Measurements from ENCODE around the gene CARD11.

Gene CARD11

DNA sequence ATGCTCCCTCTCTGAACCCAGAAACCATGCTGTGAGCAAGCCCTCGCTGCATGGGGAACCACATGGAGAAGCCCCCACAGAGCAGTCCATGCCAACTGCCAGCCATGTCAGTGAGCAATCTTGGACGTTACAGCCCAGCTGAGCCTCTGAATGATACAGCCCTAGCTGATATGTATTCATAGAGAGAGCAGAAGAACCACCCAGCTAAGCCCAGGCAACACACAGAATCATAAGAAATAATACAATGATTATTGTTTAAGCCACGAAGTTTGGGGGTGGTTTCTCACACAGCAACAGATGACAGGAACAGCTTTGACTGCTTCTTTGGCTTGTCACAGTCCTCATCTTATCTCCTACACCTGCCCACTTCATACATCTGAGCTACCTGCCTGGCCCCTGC, 32.5 kb upstream of the CARD11 start:
- TF ChIP-seq MYC (IDR thresholded peaks at IDR 0.05; ENCODE audit: low read depth, low read length) (no peak), POLR2A (IDR thresholded peaks at IDR 0.05; ENCODE audit: extremely low read depth, insufficient read length) (no peak)
- TF ChIP-seq, protein P1, sequence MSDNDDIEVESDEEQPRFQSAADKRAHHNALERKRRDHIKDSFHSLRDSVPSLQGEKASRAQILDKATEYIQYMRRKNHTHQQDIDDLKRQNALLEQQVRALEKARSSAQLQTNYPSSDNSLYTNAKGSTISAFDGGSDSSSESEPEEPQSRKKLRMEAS (IDR thresholded peaks at IDR 0.05; ENCODE audit: low read depth, low read length), result no peak
- TF ChIP-seq, protein P2, sequence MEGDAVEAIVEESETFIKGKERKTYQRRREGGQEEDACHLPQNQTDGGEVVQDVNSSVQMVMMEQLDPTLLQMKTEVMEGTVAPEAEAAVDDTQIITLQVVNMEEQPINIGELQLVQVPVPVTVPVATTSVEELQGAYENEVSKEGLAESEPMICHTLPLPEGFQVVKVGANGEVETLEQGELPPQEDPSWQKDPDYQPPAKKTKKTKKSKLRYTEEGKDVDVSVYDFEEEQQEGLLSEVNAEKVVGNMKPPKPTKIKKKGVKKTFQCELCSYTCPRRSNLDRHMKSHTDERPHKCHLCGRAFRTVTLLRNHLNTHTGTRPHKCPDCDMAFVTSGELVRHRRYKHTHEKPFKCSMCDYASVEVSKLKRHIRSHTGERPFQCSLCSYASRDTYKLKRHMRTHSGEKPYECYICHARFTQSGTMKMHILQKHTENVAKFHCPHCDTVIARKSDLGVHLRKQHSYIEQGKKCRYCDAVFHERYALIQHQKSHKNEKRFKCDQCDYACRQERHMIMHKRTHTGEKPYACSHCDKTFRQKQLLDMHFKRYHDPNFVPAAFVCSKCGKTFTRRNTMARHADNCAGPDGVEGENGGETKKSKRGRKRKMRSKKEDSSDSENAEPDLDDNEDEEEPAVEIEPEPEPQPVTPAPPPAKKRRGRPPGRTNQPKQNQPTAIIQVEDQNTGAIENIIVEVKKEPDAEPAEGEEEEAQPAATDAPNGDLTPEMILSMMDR (IDR thresholded peaks at IDR 0.05; ENCODE audit: low read depth, low read length), result no peak

DNA sequence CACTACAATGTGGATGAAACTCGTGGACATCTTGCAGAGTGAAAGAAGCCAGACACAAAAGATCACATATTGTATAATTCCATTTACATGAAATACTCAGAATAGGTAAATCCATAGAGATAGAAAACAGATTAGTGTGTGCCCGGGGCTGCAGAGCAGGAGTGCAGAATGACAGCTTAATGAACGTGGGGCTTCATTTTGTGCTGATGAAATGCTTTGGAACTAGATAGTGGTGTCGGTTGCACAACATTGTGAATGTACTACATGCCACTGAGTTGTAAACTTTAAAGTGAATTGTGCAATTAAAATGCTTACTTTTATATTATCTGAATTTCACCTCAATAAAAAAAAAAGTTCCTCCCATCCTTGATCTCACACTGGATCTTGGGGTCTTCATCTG, 31.8 kb upstream of the CARD11 start:
- DNase-seq (ENCODE audit: low read depth), result no peak
- TF ChIP-seq, protein P1 (IDR thresholded peaks at IDR 0.05; ENCODE audit: low read depth, low read length), result no peak
- no peak for TF ChIP-seq MYC (IDR thresholded peaks at IDR 0.05; ENCODE audit: low read depth, low read length)
- TF ChIP-seq POLR2A (IDR thresholded peaks at IDR 0.05; ENCODE audit: extremely low read depth, insufficient read length), result no peak
- no peak overlapping the region for H3K4me3 ChIP-seq (ENCODE audit: low read depth, low read length)

More for the DNA sequence above, 32.5 kb upstream of the CARD11 start:
- DNase-seq (ENCODE audit: low read depth), result no peak
- no peak overlapping the region for H3K4me3 ChIP-seq (ENCODE audit: low read depth, low read length)

DNA sequence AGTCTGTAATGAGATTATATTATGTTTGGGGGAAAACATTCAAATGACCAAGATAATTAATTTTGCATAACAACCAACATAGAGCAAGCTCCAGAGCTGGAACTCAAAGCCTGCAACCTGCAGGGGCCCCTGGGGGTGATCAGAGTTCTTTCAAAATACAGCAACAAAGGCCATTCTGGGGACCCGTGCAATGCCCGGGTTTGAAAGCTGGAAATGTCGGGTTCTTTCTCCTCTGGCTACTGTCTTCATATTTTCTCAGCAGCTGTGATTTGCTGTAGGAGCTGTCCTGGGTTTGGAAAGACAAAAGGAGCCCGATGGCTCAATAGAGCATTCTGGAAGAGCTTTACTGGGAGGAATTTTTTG, 30.8 kb upstream of the CARD11 start:
- no peak for DNase-seq (ENCODE audit: low read depth)
- no peak for TF ChIP-seq MYC (IDR thresholded peaks at IDR 0.05; ENCODE audit: low read depth, low read length)
- no peak for TF ChIP-seq POLR2A (IDR thresholded peaks at IDR 0.05; ENCODE audit: extremely low read depth, insufficient read length)
- TF ChIP-seq, protein P1 (IDR thresholded peaks at IDR 0.05; ENCODE audit: low read depth, low read length), result no peak
- TF ChIP-seq, protein P2 (IDR thresholded peaks at IDR 0.05; ENCODE audit: low read depth, low read length), result no peak

DNA sequence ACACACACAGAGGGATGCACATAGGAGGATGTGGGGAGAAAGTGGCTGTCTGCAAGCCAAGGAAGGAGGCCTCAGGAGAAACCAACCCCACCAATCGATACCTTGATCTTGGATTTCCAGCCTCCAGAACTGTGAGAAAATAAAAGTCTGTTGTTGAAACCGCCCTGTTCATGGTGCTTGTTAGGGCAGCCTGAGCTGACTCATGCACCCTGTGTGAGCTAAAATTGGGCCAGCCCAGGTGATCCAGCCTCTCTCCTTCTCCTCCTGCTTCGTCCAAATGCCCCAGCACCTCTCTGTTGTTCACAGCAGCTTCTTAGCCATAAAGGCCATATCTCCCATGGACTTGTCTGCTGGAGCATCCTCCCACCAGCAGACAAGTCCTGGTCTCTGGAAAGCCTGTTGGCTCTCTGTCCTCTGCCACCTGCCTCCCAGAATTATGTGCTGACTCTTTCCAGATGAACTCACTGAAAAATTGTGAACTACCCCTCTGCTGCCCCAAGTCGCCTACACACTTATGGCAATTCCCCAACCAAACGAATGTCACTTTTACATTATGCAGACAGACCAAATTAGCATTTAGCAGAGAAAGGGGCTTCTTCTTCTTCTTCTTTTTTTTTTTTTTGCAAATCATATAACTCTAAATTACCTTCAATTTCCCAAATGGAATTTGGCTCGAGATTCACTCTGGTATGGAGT, 30.2 kb upstream of the CARD11 start:
- TF ChIP-seq POLR2A (IDR thresholded peaks at IDR 0.05; ENCODE audit: extremely low read depth, insufficient read length), result no peak
- TF ChIP-seq MYC (IDR thresholded peaks at IDR 0.05; ENCODE audit: low read depth, low read length), result no peak
- TF ChIP-seq, protein P1 (IDR thresholded peaks at IDR 0.05; ENCODE audit: low read depth, low read length), result no peak
- TF ChIP-seq, protein P2 (IDR thresholded peaks at IDR 0.05; ENCODE audit: low read depth, low read length), result no peak
- DNase-seq (ENCODE audit: low read depth), result no peak
- H3K4me3 ChIP-seq (ENCODE audit: low read depth, low read length), result no peak overlapping the region

More for the DNA sequence above, 30.8 kb upstream of the CARD11 start:
- H3K4me3 ChIP-seq (ENCODE audit: low read depth, low read length), result no peak overlapping the region

DNA sequence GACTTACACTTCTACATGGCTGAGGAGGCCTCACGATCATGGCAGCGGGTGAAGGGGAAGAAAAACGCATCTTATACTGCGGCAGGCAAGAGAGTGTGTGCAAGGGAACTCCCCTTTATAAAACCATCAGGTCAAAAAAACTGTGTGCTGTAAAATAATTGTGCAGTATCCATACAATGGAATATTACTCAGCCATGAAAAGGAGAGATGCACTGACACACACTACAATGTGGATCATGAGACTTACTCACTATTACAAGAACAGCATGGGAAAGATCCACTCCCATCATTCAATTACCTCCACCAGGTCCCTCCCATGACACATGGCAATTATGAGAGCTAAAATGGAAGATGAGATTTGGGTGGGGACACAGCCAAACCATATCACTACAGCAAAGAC, 27.2 kb upstream of the CARD11 start:
- no peak overlapping the region for H3K4me3 ChIP-seq (ENCODE audit: low read depth, low read length)
- no peak for TF ChIP-seq MYC (IDR thresholded peaks at IDR 0.05; ENCODE audit: low read depth, low read length)
- no peak for TF ChIP-seq POLR2A (IDR thresholded peaks at IDR 0.05; ENCODE audit: extremely low read depth, insufficient read length)
- TF ChIP-seq, protein P1 (IDR thresholded peaks at IDR 0.05; ENCODE audit: low read depth, low read length), result no peak
- TF ChIP-seq, protein P2 (IDR thresholded peaks at IDR 0.05; ENCODE audit: low read depth, low read length), result no peak
- DNase-seq (ENCODE audit: low read depth), result no peak

DNA sequence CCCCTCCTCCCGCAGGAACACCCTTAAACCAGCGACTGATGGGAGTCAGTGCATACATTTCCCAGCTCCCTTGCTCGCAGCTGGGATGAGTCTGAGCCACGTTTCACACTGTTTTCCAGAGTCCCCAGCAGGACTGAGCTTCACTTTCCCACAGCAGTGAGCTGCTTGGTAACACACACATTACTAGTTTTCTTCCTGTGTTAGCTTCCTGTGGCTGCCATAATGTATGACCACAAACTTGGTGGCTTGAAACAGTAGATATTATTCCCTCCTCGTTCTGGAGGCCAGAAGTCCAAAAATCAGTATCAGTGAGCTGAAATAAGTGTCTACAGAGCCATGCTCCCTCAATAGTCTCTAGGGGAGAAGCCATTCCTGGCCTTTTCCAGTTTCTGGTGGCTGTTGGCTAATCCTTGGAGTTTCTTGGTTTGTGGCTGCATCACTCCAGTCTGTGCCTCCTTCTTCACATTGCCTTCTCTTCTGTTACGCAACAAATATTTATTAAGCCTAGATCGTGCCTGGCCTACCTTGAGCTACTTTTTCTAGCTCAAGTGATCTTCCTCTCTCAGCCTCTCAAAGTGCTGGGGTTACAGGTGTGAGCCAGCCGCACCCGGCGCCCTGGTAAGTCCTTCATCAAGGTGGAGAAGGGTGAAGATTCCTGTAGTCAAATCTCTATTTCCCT, 26.2 kb upstream of the CARD11 start:
- no peak for DNase-seq (ENCODE audit: low read depth)
- TF ChIP-seq, protein P1 (IDR thresholded peaks at IDR 0.05; ENCODE audit: low read depth, low read length), result no peak
- TF ChIP-seq POLR2A (IDR thresholded peaks at IDR 0.05; ENCODE audit: extremely low read depth, insufficient read length), result no peak
- no peak for TF ChIP-seq MYC (IDR thresholded peaks at IDR 0.05; ENCODE audit: low read depth, low read length)
- H3K4me3 ChIP-seq (ENCODE audit: low read depth, low read length), result no peak overlapping the region
